ENCODE data around the gene PTPRG. TPM values are rescaled to one million over a fixed set of nuclear protein-coding genes. Genes with fewer than 3 reads are reported as not detected.

PTPRG gene
- polyA plus RNA-seq, 1 donor (not counting 4 experiments of a cell fraction or from before 2014, with no cell fraction given): 12.1 TPM

DNA sequence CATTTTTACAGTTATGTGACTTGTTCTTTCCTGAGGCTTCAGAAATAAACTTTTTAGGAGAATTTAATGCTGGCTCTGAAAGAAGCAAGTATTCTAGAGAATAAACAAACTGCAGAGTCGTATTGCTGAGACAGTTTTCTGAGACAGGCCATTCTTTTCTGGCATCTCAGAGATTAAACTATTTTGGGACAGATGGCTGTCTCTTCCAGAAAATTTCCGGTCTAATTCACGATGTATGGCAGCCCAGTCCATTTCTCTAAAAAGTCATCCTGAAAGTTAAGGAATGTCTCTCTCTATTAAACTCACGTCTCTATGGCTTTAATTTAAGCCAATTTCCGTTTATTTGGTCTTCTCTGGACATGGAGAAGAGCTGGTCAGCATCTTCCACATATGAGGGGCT lies 603.4 kb downstream of the PTPRG start:
- Histone ChIP-seq H3K4me2 (ENCODE audit: control insufficient read depth, extremely low read depth, insufficient read depth, low read depth, low read length) (no peak overlapping the region), H3K36me3 (ENCODE audit: control insufficient read depth in 2 of 2, extremely low read depth in 1 of 2, insufficient read depth in 2 of 2, low read length in 2 of 2) (no peaks in the 10 kb centered on the region), H2AFZ (ENCODE audit: control insufficient read depth, low read length) (no peak overlapping the region), H3K4me1 (ENCODE audit: control insufficient read depth, extremely low read depth, insufficient read depth, low read length) (peaks cover 3% of the 10 kb centered on the region), H3K9me3 (ENCODE audit: control insufficient read depth, low read depth, low read length) (no peaks in the 10 kb centered on the region), H3K27ac (ENCODE audit: control insufficient read depth, insufficient read depth, low read length) (no peak overlapping the region), H3K27me3 (ENCODE audit: control insufficient read depth, extremely low read depth, insufficient read depth, low read length) (no peaks in the 10 kb centered on the region), H4K20me1 (ENCODE audit: control insufficient read depth, extremely low read depth, insufficient read depth, low read length) (no peaks in the 10 kb centered on the region), H3K4me3 (ENCODE audit: control insufficient read depth in 2 of 3, extremely low read depth in 1 of 3, insufficient read depth in 2 of 3, low read depth in 1 of 3, low read length in 3 of 3) (no peak overlapping the region), H3K9ac (ENCODE audit: control insufficient read depth, extremely low read depth, insufficient read depth, low read length) (no peak overlapping the region), H3K9me1 (ENCODE audit: control insufficient read depth, extremely low read depth, insufficient read depth, low read length) (no peaks in the 10 kb centered on the region), H3K79me2 (ENCODE audit: control insufficient read depth, insufficient read depth, low read length) (no peaks in the 10 kb centered on the region)
- DNase-seq (ENCODE audit: low read depth, low spot score) (no peak), FAIRE-seq (no peak)
- dilution Hi-C loops (cut with MboI; ENCODE audit: extremely low pct_ligation_motif_present, low sequenced_read_pairs): no loop called here
- TF ChIP-seq, protein P1, sequence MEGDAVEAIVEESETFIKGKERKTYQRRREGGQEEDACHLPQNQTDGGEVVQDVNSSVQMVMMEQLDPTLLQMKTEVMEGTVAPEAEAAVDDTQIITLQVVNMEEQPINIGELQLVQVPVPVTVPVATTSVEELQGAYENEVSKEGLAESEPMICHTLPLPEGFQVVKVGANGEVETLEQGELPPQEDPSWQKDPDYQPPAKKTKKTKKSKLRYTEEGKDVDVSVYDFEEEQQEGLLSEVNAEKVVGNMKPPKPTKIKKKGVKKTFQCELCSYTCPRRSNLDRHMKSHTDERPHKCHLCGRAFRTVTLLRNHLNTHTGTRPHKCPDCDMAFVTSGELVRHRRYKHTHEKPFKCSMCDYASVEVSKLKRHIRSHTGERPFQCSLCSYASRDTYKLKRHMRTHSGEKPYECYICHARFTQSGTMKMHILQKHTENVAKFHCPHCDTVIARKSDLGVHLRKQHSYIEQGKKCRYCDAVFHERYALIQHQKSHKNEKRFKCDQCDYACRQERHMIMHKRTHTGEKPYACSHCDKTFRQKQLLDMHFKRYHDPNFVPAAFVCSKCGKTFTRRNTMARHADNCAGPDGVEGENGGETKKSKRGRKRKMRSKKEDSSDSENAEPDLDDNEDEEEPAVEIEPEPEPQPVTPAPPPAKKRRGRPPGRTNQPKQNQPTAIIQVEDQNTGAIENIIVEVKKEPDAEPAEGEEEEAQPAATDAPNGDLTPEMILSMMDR (optimal IDR thresholded peaks at IDR 0.05 in 1 of 3, IDR thresholded peaks at IDR 0.05 in 1 of 3, conservative IDR thresholded peaks at IDR 0.05 in 1 of 3; ENCODE audit: extremely low read depth in 1 of 3, insufficient read depth in 2 of 3, low read length in 3 of 3): no peak
- TF ChIP-seq EZH2 (IDR thresholded peaks at IDR 0.05; ENCODE audit: low read length): no peak

GRCh38 chr3:62167566-62168262 lies 606.3 kb downstream of the PTPRG start:
- TF ChIP-seq EZH2 (IDR thresholded peaks at IDR 0.05; ENCODE audit: low read length): no peak
- TF ChIP-seq, protein P1 (optimal IDR thresholded peaks at IDR 0.05 in 1 of 3, IDR thresholded peaks at IDR 0.05 in 1 of 3, conservative IDR thresholded peaks at IDR 0.05 in 1 of 3; ENCODE audit: extremely low read depth in 1 of 3, insufficient read depth in 2 of 3, low read length in 3 of 3): no peak
- Histone ChIP-seq H4K20me1 (ENCODE audit: control insufficient read depth, extremely low read depth, insufficient read depth, low read length) (no peaks in the 10 kb centered on the region), H3K27me3 (ENCODE audit: control insufficient read depth, extremely low read depth, insufficient read depth, low read length) (no peaks in the 10 kb centered on the region), H3K4me2 (ENCODE audit: control insufficient read depth, extremely low read depth, insufficient read depth, low read depth, low read length) (no peak overlapping the region), H3K9ac (ENCODE audit: control insufficient read depth, extremely low read depth, insufficient read depth, low read length) (no peak overlapping the region), H3K79me2 (ENCODE audit: control insufficient read depth, insufficient read depth, low read length) (no peaks in the 10 kb centered on the region), H3K4me3 (ENCODE audit: control insufficient read depth in 2 of 3, extremely low read depth in 1 of 3, insufficient read depth in 2 of 3, low read depth in 1 of 3, low read length in 3 of 3) (no peak overlapping the region), H3K27ac (ENCODE audit: control insufficient read depth, insufficient read depth, low read length) (no peak overlapping the region), H2AFZ (ENCODE audit: control insufficient read depth, low read length) (no peak overlapping the region), H3K36me3 (ENCODE audit: control insufficient read depth in 2 of 2, extremely low read depth in 1 of 2, insufficient read depth in 2 of 2, low read length in 2 of 2) (no peaks in the 10 kb centered on the region), H3K9me1 (ENCODE audit: control insufficient read depth, extremely low read depth, insufficient read depth, low read length) (no peaks in the 10 kb centered on the region), H3K9me3 (ENCODE audit: control insufficient read depth, low read depth, low read length) (no peaks in the 10 kb centered on the region), H3K4me1 (ENCODE audit: control insufficient read depth, extremely low read depth, insufficient read depth, low read length) (peaks cover 3% of the 10 kb centered on the region)
- DNase-seq (ENCODE audit: low read depth, low spot score) (no peak), FAIRE-seq (no peak)
- dilution Hi-C loops (cut with MboI; ENCODE audit: extremely low pct_ligation_motif_present, low sequenced_read_pairs): no loop called here

All from keratinocyte (primary cell).